C4-2B (cell line): ENCODE data around the gene DET1.

Source experiments
- ZFX ChIP-seq: fragments of 450-650 bp; IDR thresholded peaks from 2 replicates; pipeline ENCODE4 v1.6.1; 2017
- TF ChIP-seq, protein P1 (sequence below): fragments of 450-650 bp; conservative IDR thresholded peaks from 2 replicates; pipeline ENCODE4 v1.5.1; 2017; ENCODE audit warnings: mild to moderate bottlenecking

DNA sequence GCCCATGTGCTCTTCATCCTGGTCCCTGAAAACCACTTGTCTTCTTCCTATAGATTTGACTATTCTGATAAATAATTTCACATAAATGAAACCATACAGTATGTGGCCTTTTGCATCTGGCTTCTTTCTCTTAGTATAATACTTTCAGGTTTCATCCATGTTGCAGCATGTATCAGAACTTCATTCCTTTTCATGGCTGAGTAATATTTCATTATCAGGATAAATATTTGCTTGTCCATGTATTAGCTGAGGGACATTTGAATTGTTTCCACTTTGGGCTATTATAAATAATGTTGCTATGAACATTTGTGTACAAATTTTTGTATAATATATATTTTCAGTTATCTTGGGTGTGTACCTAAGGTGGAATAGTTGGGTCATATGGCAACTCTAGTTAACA is 44.9 kb upstream of the DET1 start:
- TF ChIP-seq, protein P1, sequence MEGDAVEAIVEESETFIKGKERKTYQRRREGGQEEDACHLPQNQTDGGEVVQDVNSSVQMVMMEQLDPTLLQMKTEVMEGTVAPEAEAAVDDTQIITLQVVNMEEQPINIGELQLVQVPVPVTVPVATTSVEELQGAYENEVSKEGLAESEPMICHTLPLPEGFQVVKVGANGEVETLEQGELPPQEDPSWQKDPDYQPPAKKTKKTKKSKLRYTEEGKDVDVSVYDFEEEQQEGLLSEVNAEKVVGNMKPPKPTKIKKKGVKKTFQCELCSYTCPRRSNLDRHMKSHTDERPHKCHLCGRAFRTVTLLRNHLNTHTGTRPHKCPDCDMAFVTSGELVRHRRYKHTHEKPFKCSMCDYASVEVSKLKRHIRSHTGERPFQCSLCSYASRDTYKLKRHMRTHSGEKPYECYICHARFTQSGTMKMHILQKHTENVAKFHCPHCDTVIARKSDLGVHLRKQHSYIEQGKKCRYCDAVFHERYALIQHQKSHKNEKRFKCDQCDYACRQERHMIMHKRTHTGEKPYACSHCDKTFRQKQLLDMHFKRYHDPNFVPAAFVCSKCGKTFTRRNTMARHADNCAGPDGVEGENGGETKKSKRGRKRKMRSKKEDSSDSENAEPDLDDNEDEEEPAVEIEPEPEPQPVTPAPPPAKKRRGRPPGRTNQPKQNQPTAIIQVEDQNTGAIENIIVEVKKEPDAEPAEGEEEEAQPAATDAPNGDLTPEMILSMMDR = no peak
- TF ChIP-seq ZFX = no peak
